Cardiac fibroblast (primary cell): ENCODE data around the gene DNAH7.

Source experiments
- DNase-seq, 2 donors: peaks; one replicate each; pipeline versions ENCODE4 v3.0.0 to v3.0.0-alpha.2; 2010; ENCODE audit warnings: low read depth in 2 of 2
- H3K4me3 ChIP-seq, 2 donors: replicated peaks in 1 of 2; 1 replicate in 1 of 2; 2 replicates in 1 of 2; pipeline ENCODE4 v1.5.1; 2011; ENCODE audit warnings: low read depth in 2 of 2, low read length in 2 of 2, mild to moderate bottlenecking in 2 of 2, moderate library complexity in 1 of 2
- CTCF ChIP-seq: IDR thresholded peaks from one replicate; pipeline ENCODE4 v1.5.1; 2011; ENCODE audit warnings: low read depth, mild to moderate bottlenecking, low read length, inconsistent platforms

DNAH7 gene

GRCh38 chr2:195782156-195782555, 286.5 kb downstream of the DNAH7 start:
- peak in 1 of 2 donors; percentile 14 for DNase-seq

DNA sequence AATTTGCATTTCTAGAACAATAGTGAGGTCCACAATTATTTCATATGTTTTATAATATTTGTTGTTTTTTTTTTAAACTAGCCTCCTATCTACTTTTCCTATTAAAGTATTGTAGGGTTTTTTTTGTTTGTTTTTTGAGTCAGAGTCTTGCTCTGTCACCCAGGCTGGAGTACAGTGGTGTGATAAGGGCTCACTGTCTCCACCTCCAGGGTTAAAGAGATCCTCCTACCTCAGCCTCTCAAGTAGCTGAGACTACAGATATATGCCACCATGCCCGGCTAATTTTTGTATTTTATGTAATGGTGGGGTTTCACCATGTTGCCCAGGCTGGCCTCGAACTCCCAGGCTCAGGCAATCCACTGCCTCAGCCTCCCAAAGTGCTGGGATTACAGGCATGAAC, 289.1 kb downstream of the DNAH7 start:
- TF ChIP-seq CTCF = no peak
- no peak overlapping the region for H3K4me3 ChIP-seq
- peak in 1 of 2 donors; percentile 32 for DNase-seq

More at GRCh38 chr2:195782156-195782555, 286.5 kb downstream of the DNAH7 start:
- H3K4me3 ChIP-seq = no peak overlapping the region
- TF ChIP-seq CTCF = no peak

DNA sequence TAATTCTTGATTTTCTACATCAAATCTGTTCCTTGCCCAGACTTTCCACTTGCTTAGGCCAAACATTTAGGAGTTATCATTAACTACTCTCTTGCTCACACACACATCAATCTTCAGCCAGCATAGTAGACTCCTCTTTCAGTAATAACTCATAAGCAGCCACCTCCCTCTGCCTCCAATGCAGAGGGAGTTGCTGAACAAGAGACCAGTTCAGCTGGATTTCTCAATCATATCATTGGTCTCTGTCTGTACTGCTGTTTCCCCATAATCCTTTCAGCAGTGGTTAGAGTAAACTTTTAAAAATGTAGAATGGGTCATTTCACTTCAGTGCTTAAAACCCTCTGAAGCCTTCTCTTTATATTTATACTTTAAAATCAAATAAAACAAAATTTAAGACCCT, 298.7 kb downstream of the DNAH7 start:
- no peak overlapping the region for H3K4me3 ChIP-seq
- no peak for TF ChIP-seq CTCF
- DNase-seq = no peak

DNA sequence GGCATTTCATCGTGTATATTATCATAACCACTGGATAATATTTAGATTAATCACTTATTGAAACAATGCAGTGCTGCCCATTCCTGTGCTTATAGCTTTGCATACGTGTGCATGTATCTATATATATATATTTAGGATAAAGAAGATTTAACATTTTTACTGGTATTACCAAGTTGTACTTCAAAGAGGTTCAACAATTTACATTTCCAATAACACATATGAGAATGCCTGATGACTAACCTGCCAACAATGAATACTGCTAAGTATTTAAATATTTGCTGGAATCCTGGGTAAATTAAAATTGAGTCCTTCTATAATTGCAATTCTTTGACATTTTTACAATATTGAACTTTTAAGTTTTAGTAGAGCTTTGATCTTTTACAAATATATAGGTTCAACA, 300.2 kb downstream of the DNAH7 start:
- no peak for TF ChIP-seq CTCF
- DNase-seq = peak in 1 of 2 donors; percentile 25
- no peak overlapping the region for H3K4me3 ChIP-seq

DNA sequence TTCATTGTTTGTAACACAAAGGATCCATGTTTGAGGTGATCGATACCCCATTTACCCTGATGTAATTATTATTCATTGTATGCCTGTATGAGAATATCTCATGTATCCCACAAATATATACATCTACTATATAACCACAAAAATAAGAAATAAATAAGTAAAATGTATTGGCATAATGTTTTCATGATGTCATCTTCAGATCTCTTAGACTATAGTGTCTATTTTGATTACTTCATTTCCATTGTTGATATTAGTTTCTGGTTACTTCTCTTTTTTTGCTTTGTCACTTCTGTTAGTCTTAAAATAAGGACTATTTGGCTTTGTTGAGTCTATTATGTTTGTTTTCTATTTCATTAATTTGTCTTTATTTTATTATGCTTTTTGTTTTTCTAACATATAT, 301.9 kb downstream of the DNAH7 start:
- DNase-seq = no peak
- H3K4me3 ChIP-seq = no peak overlapping the region
- TF ChIP-seq CTCF = no peak

DNA sequence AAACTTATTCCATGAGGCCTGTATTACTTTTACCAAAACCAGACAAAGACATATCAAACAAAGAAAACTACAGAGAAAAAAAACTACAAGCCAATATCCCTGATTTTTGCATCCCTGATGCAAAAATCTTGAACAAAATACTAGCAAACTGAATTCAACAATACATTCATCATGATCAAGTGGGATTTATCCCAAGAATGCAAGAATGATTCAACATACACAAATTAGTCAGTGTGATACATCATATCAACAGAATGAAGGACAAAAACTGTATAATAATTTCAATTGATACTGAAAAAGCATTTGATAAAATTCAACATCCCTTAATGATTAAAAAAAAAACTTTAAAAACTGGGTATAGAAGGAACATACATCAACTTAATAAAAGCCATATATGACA, 304.8 kb downstream of the DNAH7 start:
- no peak for TF ChIP-seq CTCF
- no peak for DNase-seq
- H3K4me3 ChIP-seq = no peak overlapping the region

GRCh38 chr2:195759877-195760276, 308.8 kb downstream of the DNAH7 start:
- H3K4me3 ChIP-seq = no peak overlapping the region
- TF ChIP-seq CTCF = no peak
- no peak for DNase-seq
